GM19397 (cell line): ENCODE data around the gene SP3.
"Not testable (repeated sequence)": the region's sequence is repeated elsewhere in the genome, so short reads cannot be mapped to it uniquely, and the experiment has no call there.

ENCODE experiments used
- ATAC-seq: cut with Tn5 transposase; IDR thresholded peaks from one replicate; pipeline ENCODE4 v1.9.1; 2021; ENCODE audit warnings: mild to moderate bottlenecking, moderate library complexity; ENCODE audit not compliant: unreplicated experiment

Gene SP3

GRCh38 chr2:173892341-173892740 lies 72.8 kb downstream of the SP3 start:
- no peak for ATAC-seq

GRCh38 chr2:173891315-173892037 lies 73.7 kb downstream of the SP3 start:
- ATAC-seq = no peak

DNA sequence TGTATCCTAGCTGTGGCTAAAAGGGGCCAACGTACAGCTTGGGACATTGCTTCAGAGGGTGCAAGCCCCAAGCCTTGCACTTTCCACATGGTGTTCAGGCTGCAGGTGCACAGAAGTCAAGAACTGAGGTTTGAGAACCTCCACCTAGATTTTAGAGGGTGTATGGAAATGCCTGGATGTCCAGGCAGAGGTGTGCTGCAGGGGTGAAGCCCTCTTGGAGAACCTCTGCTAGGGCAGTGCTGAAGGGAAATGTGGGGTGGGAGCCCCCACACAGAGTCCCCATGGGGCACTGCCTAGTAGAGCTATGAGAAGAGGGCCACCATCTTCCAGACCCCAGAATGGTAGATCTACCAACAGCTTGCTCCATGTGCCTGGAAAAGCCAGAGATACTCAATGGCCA lies 75.7 kb downstream of the SP3 start:
- ATAC-seq = not testable (repeated sequence)

GRCh38 chr2:173886613-173887012 lies 78.6 kb downstream of the SP3 start:
- no peak for ATAC-seq

DNA sequence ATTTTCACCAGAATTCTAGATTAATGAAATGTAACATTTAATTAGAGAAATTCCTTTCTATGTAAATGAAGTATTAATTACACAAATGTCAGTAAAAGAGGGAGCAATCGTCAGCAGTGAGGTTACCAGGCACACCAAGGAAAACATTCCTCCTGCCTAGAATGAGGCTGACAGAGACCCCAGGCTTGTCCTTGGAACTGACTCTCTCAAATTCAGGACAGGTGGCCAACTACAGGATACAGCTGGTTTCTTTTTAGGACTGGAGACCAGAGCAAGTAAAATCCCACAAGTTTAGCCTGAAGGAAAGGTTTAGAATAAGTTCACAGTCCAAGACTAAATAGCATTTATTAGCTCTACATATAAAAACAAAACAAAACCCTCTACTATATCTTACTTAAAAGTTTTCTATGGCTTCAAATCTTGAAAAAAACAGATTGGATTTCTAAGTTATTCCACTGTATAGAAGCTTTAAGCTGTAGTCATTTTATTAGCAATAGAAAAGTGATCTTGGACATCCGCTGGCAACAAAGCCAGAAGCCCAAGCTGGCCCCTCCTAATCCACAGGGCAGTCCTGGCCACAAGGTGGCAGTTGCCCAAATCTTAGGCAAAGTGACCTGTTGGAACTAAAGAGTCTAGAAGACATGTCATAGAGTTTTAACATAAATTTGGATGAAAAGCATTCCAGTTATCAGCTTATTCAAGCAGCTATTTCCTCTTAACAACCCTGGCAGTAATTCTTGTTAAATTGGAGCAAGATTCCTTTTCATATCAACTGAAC lies 81.0 kb downstream of the SP3 start:
- ATAC-seq = no peak

GRCh38 chr2:173881886-173882285 lies 83.3 kb downstream of the SP3 start:
- ATAC-seq = no peak

- no peak for ATAC-seq
Measured at GRCh38 chr2:173881461-173881860, 83.7 kb downstream of the SP3 start.

DNA sequence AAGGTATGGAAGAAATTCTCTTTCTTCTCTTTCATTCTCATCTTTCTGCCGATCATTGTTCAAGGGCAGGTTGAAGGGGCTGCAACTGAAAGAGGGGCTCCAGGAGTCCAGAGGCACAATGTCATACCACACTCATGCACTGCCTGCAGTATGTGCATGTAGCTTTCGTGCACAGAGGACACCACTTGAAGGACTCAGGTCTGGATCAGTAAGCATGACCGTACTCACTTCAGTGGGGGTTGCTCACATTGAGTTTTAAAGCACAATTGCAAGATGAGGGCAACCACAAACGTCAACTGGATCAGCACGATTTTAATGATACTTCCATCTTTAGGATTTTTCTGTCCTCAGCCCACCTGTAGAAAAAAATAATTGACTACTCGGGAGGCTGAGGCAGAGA lies 84.6 kb downstream of the SP3 start:
- ATAC-seq = no peak

DNA sequence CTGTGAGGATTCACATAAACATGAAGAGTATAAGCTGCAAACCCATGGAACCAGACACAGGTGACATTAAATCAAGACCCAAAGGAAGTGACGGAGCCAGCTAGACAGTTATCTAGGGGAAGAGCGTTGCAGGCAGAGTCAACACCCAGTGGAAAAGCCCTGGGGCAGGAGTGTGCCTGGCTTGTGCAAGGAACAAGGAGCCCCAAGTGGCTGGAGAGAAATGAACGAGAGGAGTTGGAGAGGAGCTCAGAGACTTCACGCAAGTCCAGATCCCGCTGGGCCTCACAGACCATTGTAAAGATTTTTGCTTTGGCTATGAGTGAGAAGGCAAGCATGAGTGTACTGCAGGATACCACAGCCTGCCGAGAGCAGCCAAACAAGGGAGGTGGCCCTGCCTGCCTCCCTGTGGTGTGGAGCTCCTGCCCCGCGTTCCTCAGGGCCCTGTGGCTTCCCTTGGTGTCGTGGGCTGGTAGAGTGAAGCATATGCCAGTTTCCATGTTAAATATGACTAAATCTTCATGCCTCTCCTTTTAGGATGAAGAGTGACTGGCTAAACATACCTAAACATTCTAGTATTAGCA lies 88.2 kb downstream of the SP3 start:
- no peak for ATAC-seq

GRCh38 chr2:173874894-173875237 lies 90.3 kb downstream of the SP3 start:
- peak; percentile 95 for ATAC-seq

DNA sequence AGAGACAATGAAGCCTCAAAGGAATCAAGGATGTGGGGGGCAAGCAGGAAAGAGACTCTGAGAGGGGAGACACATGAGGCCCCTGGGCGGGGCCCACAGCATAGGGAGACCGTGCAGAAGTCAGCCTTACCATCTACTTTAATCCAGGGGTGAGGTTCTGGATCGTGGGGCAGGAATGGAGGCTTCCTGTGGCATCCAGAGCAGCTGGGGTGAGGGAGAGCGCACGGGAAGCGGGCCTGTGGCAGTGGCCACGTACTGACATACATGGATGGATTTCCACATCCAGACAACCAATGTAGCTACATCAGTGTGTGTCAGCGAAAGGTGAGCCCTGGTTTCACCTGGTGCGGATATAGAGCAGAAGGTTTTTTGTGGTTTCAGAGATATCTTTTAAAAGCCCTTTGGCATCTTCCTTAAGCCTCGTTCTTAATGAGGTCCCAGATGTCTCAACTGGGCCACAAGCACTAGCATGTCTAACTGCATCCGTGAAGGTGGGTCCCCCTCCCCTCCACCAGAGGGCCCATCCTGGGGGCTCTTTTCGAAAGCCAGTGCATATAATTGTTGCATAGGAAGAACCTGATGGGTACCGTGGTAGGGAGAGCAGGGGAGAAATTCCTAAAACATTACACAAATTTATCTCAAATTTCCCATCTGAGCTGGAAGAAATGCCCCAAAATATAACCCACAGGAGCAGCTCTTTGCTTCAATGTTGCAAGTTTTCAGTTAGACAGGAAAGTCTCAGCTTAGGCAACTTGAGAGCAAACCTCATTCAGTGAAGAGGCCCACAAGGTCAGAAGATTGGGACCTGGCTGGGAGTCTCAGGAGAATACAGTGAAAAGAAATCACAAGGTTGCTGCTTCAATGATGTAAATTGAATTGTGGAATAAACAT lies 90.9 kb downstream of the SP3 start:
- no peak for ATAC-seq

DNA sequence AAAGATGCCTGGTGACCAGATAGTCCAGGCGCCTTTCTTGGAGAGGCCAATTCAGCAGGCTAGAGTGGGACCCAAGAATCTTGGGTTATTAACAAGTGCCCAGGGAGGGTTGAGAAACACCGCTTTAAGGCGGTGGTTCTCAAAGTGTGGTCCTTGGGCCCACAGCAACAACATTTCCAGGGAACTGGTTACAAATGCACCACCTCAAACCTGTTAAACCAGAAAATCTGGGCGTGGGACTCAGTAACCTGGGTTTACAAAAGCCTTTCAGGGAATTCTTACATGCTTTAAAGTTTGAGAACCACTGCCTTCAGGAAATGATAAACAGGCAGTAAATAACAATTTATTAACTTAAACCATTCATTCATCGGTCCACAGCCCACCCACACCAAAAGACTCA lies 92.5 kb downstream of the SP3 start:
- no peak for ATAC-seq

- no peak for ATAC-seq
Measured at GRCh38 chr2:173869244-173870229, 95.6 kb downstream of the SP3 start.

GRCh38 chr2:173868406-173868805 lies 96.8 kb downstream of the SP3 start:
- no peak for ATAC-seq

- no peak for ATAC-seq
Measured at GRCh38 chr2:173866874-173867618, 98.1 kb downstream of the SP3 start.

DNA sequence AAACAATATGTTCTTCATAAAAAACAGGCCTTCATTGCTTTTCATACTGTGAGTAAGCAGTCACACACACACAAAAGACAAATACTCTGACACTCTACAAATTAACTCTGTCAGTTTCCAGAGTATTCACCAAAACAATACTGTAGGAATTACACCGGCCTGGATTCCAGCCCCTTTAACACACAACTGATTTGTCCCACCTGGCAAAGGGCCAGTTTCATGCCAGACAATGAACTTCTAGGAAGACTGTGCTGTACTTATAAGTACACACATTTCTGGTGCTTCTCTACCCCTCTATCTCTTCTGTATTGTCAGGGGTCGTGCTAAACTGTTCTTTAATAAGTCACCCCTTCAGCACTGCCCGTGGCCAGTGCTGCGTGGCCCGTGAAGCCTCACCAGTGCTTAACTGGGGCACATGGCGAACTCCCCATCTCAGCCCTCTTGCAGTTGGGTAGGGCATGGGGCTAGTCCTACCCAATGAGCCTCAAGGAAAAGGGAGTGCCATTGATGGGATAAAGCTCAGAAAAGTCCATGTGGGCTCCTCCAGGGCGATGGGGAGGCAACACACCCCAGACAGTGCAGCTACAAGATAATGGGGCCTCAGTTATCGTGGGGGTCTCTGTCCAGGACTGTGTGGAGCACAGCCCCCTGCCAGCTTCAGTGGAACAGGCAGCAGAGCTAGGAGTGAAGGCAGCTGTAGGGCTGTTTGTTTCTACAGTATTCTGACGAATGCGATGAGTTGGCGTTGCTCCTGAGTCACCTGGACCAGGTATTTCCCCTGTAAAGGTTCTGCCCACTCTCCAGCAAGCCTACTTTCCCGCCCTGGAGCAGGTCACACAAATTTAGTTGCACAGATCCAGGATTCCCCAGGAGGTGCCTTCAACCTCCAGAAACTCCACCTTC lies 99.0 kb downstream of the SP3 start:
- no peak for ATAC-seq

DNA sequence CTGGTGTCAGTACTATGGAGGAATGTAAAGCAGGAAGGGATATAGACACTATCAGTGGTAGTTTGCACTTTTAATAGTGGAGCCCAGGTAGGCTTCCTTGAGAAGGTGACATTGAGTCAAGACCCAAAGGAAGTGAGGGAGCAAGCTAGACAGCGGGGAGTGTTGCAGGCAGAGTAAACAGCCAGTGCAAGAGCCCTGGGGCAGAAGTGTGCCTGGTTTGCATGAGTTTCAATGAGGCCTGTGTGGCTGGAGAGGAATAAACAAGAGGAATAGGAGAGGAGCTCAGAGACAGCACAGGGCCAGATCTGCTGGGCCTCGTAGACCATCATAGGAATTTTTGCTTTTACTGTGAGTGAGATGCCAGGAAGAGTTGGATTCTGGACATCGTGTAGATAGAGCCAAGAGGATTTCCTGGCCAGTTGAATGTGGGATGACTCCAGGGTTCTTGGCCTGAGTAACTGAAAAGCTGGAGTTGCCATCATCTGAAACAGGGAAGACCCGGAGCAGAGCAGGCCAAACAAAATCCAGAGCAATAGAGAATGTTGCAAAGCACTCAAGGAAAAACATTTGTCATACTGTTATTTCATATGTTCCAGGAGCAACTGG lies 102.5 kb downstream of the SP3 start:
- ATAC-seq = no peak

- ATAC-seq = no peak
Measured at GRCh38 chr2:173860566-173860965, 104.6 kb downstream of the SP3 start.
